Measurements from ENCODE around the gene FAM184A.
"Not testable (repeated sequence)": the region's sequence is repeated elsewhere in the genome, so short reads cannot be mapped to it uniquely, and the experiment has no call there.

FAM184A gene, protein sequence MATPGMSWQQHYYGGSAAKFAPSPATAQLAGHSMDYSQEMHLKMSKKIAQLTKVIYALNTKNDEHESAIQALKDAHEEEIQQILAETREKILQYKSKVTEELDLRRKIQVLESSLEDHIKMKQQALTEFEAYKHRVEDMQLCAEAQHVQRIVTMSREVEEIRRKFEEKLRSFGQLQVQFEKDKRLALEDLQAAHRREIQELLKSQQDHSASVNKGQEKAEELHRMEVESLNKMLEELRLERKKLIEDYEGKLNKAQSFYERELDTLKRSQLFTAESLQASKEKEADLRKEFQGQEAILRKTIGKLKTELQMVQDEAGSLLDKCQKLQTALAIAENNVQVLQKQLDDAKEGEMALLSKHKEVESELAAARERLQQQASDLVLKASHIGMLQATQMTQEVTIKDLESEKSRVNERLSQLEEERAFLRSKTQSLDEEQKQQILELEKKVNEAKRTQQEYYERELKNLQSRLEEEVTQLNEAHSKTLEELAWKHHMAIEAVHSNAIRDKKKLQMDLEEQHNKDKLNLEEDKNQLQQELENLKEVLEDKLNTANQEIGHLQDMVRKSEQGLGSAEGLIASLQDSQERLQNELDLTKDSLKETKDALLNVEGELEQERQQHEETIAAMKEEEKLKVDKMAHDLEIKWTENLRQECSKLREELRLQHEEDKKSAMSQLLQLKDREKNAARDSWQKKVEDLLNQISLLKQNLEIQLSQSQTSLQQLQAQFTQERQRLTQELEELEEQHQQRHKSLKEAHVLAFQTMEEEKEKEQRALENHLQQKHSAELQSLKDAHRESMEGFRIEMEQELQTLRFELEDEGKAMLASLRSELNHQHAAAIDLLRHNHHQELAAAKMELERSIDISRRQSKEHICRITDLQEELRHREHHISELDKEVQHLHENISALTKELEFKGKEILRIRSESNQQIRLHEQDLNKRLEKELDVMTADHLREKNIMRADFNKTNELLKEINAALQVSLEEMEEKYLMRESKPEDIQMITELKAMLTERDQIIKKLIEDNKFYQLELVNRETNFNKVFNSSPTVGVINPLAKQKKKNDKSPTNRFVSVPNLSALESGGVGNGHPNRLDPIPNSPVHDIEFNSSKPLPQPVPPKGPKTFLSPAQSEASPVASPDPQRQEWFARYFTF

DNA sequence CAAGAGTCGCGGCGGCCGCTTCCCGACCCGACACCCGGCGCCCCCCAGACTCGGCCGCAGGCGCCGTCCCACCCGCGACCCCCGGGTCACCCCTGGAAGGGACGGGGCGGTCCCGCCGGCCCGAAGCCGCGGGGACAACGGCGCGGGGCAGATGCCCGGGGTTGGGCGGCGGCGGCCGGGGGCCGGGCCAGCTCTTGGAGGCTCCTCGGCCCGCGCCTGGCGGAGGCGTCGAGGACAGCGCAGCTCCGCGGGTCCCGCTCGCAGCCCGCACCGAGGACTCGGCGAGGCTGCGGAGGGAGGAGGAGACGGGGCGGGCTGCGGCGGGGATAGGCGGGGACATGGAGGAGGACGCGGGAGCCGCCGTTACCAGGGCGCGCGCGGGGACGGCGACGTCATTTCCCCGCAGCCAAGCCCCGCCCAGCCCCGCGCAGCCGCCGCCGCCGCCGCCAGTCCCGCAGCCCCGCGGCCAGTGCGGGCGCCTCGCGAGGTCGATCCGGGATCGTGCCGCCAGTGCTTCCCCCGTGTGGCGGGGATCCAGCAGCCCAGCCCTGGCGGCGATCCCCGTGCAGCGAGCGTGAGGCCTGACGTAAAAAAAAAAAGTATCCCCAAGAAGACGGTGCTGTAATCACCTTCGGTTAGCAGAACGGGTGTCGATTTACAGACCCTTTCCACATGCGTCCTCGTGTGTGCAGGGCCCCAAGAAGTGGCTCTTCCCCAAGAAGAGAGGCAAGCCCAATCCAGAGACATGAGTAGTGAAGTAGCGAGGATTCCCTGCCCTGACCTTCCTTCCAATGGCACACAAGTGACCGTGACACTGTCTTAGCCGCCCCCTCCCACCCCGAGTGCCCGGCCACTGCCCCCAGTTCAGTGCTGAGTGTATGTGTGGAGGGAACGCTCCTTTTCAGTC is at the start of gene FAM184A:
Gene FAM184A, minus strand, starts transcription at position 289 of the 907 bp plus-strand sequence. CDS start 365 bp downstream, outside the sequence.
- peak; percentile 39 to 71 for DNase-seq

DNA sequence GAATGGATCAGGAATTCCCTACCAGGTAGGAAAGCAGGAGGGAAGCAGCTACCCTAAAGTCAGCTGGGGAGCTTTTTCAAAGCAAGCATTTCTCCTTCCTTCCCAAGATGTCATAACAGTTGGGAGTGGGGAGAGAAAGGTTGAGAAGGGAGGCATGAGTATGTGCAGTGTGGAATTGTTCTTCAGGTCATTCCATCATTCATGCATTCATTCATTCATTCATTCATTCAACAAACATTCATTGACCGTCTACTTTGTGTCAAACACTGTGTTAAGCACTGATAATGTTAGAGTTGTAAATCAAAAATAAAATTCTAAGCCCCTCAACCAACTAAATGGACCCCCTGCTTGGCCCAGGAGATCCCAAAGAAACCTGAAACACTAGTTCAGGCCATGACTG is 49.2 kb upstream of the FAM184A start:
- no peak for DNase-seq

DNA sequence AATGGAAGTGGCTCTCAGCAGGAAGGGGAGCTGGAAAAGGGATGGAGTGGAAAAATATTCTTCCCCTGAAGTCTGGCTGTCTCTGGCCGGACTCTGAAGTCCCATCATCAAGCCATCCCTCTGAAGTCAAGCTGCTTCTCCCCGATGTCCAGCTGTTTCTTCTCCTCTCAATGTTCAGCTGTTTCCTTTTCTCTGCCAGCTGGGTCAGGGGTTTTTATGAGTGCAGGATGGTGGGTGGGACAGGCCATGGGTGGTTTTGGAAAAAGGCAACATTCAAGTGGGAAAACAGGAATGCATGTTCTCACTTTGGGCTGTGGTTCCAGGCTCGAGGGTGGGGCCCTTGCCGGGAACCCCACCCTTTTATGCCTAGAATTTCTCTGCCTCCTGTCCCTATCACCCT is 48.4 kb upstream of the FAM184A start:
- DNase-seq: no peak

DNA sequence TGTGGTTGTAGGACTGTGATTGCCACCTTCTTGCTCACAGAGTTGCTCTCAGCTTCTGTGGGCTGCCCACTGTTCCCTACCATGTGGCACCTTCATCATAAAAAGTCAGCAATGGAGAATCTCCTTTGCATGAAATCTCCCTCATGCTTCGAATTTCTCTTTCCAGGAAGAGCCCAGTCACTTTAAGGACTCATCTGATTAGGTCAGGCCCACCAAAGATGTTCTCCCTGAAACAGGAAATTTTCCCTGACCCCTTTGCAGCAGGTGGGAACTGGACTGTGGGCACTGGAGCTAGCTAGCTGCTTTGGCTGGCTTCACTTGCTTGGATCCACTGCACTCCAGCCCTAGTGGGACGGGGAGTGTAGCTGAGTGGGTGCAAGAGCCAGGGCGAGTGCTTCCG is 47.7 kb upstream of the FAM184A start:
- DNase-seq: no peak

GRCh38 chr6:119125576-119125975 is 47.1 kb upstream of the FAM184A start:
- DNase-seq: no peak

GRCh38 chr6:119124079-119124824 is 45.8 kb upstream of the FAM184A start:
- DNase-seq: no peak

- no peak for DNase-seq
Measured at GRCh38 chr6:119122336-119122735, 43.9 kb upstream of the FAM184A start.

DNA sequence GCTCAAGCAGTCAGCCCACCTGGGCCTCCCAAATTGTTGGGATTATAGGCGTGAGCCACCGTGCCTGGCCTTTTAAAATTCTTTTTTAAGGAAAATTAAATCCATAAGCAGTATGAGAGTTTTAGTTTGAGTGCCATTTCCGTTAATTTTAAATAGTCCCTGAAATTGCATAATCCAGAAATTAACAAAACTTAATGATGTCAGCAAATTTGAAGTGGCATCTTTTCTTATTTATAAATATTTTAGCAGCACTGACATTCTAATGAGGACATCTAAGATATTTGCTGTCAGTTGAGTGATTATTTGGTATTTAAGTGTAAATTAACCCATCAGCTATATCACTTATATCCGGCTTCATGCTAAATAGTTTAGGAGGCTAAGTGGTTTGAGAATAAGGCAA is 42.9 kb upstream of the FAM184A start:
- no peak for DNase-seq

- DNase-seq: no peak
Measured at GRCh38 chr6:119119989-119120388, 41.5 kb upstream of the FAM184A start.

DNA sequence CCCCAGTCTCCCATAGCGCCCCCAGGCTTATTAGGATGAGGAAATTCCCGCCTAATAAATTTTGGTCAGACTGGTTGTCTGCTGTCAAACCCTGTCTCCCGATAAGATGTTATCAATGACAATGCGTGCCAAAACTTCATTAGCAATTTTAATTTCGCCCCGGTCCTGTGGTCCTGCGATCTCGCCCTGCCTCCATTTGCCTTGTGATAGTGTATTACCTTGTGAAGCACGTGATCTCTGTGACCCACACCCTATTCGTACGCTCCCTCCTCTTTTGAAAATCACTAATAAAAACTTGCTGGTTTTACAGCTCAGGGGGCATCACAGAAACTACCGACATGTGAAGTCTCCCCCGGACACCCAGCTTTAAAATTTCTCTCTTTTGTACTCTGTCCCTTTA is 40.6 kb upstream of the FAM184A start:
- DNase-seq: not testable (repeated sequence)

- no peak for DNase-seq
Measured at GRCh38 chr6:119116712-119117281, 38.3 kb upstream of the FAM184A start.

DNA sequence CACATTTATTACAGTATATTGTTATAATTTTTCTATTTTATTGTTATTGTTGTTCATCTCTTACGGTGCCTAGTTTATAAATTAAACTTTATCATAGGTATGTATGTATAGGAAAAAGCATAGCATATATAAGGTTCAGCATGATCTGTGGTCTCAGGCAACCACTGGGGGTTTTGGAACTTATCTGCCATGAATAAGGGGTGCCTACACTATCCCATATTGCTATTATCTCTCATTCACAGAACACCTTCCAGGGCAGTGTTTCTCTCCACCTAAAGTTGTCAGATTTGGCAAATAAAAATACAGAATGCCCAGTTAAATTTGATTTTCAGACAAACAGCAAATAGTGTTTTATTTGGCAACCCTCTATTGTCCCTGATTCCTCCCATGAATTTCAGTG is 35.5 kb upstream of the FAM184A start:
- no peak for DNase-seq

- no peak for DNase-seq
Measured at GRCh38 chr6:119112812-119113530, 34.5 kb upstream of the FAM184A start.

DNA sequence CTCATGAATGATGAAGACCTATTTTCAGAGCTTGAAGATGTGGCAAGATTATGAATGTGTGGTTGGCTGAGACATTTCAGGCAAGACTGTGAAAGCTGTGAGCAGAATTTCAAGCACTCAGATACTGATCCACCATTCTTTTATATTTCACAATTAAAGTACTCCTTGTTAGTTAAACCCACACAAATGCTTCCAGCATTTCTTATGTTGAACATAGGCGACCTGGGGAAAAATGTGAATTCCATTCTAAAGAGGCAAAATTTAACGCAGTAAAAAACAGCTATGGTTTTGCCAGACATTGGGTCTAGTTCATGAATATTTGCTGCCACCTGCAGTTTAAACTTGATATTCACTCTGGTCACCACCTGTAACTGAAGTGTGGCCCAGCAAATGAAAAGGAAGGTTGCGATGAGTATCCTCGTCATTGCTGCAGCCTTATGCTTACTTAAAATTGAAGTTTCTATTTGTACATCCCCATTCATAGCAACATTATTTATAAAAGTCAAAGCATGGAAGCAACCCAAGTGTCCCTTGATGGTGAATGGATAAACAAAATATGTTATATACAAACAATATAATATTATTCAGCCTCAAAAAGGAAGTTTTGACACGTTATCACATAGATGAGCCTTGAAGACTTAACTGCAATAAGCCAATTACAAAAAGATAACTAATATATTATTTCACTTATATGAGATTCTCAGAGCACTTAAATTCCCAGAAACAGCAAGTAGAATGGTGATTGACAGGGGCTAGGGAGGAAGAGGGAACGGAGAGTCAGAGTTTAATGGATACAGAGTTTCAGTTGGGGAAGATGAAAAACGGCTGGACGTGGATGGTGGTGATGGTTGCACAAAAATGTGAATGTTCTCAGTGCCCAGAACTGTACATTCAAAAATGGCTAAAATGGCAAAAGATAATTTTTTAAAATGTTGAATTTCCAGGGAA is 32.4 kb upstream of the FAM184A start:
- DNase-seq: peak; percentile 31 to 77

- DNase-seq: no peak
Measured at GRCh38 chr6:119109654-119110325, 31.3 kb upstream of the FAM184A start.

- no peak for DNase-seq
Measured at GRCh38 chr6:119108076-119108475, 29.6 kb upstream of the FAM184A start.

- no peak for DNase-seq
Measured at GRCh38 chr6:119105282-119105681, 26.8 kb upstream of the FAM184A start.

DNA sequence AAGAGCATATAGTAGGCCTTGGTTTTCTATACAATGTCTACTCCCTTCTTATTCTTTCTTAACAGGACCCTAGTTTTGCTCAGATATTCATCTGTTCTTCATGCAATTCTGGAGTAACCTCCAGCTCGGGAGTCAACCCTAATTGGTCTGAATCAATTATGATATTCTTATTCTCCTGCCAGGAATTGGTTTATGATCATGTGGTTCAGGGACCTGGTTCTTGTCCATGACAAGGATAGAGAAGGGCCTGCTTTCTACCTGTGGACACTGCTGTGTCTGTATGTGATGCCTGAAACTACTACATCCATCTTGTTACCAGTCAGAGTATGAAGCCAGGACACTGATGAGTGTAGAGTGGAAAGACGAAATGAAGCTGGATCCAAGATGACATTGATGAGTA is 24.4 kb upstream of the FAM184A start:
- DNase-seq: no peak

GRCh38 chr6:119100115-119100514 is 21.7 kb upstream of the FAM184A start:
- no peak for DNase-seq

Data from NCI-H524 (cell line).